GM10847 (cell line): ENCODE results near the gene CTDSP2.

ENCODE experiments used
- POLR2A ChIP-seq: IDR thresholded peaks from 2 replicates; pipeline ENCODE4 v1.6.1; 2011; ENCODE audit not compliant: insufficient read length; ENCODE audit errors: extremely low read depth

CTDSP2 gene

DNA sequence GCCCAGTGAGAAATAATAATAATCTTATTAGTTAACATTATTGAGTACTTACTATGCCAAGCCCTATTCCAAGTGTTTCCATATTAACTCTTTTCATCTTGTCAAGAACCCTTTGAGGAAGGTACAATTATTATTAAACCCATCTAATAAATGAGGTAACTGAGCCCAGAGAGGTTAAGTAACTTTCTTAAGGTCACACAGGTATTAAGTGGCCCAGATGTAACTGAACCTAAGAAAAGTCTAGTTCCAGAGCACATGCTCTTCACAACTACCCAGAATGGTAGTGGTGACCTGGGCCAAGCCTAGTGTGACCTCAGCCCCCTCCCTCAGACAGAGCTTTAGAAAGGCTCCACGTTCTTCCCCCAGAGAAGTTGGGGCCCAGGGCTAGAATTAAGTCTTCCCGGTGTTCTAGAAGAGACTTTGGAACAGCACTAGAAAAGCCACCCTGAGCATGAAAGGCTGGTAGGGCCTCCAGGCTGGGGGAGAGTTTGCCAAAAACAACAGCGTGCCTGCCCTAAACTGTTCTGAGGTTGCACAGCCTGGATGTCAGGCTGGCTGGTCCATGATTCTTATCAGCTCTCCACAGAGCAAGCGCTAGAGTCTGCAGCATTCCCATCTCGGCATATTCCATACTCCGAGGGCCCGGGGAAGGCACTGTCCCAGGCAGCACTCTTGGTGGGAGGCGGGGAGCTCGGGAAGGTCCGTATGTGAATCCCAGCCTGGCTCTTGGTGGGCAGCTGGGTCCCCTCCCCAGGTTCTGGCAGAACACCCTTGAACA, 41.3 kb upstream of the CTDSP2 start:
- no peak for TF ChIP-seq POLR2A

DNA sequence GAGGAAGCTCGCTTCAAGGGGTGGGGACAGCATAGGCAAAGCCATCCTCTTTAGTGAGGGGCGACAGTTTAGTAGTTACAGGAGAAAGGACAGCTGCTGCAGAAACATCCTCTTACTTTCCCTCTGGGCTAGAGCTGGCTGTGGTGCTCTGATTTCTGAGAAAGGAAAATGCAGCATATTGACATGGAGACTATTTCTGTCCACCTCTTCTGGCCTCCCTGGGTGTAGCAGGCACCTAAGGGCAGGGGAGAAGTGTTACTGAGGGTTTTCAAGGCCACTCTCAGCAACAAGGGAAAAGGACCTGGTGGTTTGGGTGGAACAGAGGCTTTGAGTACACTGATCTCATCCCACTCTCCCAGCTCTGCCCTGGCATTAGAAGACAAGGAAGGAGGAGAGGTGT, 40.0 kb upstream of the CTDSP2 start:
- no peak for TF ChIP-seq POLR2A

DNA sequence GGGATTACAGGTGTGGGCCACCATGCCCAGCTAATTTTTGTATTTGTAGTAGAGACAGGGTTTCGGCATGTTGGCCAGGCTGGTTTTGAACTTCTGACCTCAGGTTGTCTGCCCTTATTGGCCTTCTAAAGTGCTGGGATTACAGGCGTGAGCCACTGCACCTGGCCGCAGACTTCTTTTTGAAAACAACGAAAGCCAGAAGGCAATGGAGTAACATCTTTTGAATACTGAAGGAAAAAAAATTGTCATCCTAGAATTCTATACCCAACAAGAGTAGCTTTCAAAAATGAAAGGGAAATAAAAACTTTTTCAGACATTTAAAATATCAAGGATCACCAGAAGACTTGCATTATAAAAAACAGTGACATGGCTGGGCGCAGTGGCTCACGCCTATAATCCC, 38.7 kb upstream of the CTDSP2 start:
- TF ChIP-seq POLR2A: no peak

DNA sequence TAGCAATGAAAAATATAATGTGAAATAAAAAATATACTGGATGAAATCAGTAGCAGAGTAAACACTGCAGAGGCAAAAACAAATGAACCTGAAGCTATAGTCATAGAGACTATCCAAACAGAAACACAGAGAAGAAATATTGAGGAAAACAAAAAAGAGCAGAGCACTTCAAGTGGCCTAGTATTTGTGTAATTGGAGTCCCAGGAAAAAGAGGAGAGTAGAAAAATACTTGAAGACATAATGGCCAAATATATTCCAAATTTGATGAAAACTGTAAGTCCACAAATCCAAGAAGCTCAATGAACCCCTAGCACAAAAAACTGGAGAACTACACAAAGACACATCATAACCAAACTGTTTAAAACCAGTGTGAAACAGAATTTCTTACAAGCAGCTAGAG, 37.2 kb upstream of the CTDSP2 start:
- TF ChIP-seq POLR2A: no peak

DNA sequence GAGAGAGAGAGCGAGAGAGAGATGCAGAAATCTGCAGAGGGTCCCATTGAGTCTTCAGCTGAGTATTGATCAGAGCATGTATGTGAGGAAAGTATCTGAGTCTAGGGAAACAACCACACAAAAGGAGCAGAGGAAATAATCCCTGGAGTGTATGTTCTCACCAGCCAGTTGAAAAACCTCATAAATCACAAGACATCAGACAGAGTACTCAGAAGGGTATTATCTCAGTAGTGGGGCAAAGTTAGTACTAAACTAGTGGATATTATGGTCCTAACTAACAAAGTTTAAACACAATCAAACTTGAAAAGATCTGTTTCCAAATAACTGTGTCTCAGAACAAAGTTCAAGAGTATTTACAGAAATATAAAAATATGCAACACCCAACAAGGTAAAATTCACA, 36.5 kb upstream of the CTDSP2 start:
- no peak for TF ChIP-seq POLR2A

DNA sequence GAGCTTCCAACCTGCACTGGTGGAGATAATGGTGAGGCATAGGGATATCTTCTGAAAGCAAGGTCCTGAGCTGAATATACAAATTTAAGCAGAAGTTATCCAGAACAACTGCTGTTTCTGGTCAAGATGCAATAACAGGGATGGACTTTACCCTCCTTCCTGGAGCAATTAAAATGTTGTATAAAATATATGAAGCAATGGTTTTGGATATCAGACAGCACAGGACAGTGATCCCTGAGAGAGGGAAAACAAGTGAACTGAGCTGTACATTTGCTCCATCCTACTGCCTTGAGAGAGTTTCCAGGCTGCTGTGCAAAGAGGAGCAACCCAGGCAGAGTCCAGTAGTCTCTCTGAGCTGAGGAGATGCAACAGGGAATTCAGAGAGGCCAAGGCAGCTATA, 36.0 kb upstream of the CTDSP2 start:
- TF ChIP-seq POLR2A: no peak

DNA sequence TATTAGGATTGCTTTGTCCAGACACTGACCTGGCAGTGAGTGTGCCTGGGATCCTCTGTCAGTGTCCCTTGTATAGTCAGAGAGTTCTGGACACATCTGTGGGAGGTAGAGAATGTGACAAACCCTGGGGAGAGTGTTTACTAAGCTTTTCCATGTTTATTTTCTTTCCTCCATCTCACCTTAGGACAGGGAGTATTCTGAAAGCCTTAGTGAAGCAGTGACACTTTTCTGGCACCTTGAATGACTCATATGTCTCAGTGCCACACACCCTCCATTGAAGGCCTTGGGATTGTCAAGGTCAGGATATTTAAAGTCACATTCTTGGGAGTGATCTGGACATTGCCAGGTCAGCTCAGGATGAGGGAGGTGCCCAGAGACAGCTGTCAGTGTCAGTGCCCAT, 34.9 kb upstream of the CTDSP2 start:
- TF ChIP-seq POLR2A: no peak

DNA sequence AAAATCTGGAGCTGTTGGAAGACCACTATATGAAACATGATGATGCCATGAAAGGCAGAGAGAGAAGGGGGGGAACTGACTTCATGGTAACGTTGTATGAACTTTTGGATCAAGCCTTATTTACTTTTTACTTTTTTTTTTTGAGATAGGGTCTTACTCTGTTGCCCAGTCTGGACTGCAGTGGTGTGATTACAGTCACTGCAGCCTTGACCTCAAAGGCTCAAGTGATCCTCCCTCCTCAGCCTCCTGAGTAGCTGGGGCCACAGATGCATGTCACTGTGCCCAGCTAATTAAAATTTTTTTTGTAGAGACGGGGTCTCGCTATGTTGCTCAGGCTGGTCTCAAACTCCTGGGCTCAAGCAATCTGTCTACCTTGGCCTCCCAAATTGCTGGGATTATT, 31.3 kb upstream of the CTDSP2 start:
- TF ChIP-seq POLR2A: no peak

DNA sequence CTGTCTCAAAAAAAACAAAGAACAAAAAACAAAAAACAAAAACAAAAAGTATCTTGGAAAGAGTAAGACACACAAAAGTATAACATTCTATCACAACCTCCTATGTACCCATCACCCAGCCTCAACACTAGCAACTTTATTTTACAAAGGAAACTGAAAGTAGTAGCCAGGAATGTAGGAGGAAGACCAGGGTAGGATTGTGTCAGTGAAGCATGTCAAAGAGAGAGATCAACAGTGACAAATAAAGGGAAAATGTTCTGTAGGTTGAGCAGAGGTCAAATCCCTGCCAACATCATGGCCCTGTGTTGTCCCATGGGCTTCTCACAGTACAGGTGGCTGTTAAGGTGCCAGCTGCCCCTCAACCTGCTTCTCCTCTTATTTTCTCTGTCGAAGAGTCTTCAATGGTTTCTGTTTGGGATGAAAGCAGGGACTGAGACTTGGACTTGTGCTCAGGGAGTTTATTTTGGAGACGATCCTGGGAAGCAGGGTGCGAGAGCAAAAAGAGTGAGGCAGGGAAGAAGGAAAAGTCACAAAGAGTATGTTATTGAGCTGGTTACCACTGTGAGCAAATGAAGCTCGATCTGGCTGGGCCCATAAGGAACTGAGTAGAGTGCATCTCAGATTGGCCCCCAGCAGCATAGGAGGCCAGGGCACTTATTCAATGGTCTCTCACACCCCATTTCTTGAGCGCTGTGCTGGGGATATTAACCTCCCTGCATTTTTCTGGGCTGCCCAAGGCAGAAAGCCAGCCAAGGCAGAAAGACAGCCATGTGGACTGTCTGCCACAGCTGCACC, 29.4 kb upstream of the CTDSP2 start:
- no peak for TF ChIP-seq POLR2A

DNA sequence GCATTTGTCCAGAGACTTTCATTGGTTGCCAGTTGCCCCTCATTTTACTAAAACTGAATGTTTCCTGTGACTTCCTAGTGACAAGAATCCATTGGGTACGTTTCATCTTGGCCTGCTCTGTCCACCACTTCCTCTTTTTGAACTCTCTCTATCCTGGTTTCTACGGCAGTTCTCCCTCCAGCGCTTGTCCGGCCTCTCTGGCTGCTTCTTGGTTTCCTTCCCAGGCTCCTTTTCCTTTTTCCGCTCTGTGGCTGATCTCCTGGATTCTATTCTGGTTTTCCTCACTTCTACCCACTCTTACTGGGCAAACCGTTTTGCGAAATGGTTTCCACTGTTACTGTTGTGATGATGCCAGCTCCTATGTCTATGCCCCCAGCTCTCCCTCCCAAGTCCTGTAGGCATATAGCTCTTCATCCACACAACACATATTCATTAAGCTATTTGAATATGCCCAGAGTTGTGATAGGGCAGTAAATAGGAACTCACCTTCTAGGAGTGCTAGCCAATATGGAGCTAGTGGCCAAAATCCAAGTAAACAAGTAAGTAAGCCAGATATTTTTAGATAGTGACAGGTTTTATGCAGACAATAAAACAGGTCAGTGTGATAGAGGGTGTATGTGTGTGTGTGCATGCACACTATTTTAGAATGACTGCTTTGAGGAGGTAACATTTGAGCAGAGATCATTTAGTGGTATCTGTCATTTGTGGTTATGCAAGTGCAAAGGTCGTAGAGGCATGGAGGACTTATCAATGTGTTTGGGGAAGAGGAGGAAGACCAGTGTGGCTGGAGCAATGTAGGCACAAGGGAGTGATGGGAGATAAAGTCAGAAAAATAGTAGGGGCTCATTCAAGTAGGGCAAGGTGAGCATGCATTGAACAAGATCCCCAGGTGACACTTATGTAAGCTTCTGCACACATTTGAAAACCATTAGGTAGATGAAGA, 27.9 kb upstream of the CTDSP2 start:
- TF ChIP-seq POLR2A: no peak

DNA sequence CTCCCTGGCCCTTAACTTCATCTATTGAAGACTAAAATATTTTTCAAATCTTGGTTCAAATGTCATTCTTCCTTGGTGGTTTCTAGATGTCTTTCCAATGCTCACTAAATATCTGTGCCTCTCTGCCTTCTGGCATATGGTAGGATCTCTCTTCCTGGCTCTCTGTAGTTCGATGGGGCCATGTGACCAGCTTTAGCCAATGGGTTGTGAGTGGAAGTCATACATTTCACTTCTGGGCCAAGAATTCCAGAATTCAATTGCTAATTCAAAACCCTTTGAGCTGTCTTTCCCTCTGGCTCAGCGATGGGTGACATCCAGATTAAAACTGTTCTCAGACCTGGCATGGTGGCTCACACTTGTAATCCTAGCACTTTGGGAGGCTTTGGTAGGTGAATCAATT, 25.8 kb upstream of the CTDSP2 start:
- no peak for TF ChIP-seq POLR2A

DNA sequence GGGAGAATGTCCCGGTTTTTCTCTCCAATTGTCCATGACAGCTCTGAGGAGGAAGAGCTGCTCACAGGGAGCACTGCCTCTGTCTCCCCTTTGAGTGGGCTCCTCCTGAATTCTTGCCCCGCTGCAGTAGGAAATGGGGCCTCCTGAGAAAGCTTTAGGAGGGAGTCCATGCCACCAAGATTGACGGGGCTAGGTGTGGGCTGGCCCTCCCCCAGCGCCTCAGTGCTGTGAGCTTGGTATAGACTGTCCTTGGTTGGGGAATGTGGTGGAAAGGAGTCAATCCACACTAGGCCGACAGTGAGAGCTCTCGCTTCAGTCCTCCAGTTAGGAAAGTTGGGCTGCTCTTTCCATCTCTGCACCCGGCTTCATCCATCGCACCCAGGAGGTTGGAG, 23.4 kb upstream of the CTDSP2 start:
- no peak for TF ChIP-seq POLR2A

DNA sequence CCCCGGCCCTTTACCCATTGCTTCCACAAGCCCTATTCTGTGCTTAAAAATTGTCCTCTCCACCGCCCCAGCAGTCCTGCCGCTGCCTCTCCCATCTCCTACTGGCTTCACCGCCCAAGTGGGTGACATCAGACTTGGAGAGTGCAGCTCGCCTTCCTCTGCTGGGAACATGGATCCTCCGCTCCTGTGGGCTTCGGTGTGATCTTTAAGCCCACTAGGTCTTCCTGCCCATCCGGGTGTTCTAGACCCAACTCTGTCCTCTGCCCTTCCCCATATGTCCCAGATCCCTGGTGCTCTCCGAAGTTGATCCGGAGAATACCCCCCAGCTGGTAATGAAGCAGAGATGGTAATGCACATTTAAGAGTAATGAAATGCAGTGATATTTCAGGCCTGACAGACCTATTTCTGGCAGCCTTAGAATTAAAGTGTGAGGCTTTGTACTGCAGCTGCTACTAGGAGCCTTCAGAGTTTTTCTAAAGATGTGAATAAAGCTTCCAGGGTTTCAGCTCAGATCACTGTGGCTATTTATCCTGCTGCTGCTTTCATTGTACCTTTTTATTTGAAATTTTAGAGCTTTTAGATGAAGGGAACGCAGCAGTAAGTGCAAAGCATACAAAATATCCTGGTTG, 22.9 kb upstream of the CTDSP2 start:
- no peak for TF ChIP-seq POLR2A

DNA sequence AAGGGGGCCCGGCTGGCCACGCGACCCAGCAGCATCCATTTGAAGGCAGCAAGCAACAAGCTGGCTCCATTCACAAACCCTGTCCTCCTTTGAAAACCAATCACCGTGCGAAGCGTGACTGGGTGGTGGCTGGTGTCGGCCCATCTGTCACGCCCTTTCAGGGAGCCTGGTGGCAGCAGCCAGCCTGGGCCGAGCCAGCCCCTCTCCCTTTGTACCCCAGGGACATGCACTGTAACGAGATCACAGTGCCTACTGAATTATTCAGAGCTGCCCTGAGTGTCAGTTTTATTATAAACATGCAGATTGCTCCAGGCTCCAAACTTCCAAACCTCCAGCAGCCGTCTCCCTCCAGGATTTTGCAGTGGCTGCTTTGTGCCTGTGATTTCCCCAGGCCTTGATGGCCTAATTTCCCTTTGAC, 22.3 kb upstream of the CTDSP2 start:
- no peak for TF ChIP-seq POLR2A

DNA sequence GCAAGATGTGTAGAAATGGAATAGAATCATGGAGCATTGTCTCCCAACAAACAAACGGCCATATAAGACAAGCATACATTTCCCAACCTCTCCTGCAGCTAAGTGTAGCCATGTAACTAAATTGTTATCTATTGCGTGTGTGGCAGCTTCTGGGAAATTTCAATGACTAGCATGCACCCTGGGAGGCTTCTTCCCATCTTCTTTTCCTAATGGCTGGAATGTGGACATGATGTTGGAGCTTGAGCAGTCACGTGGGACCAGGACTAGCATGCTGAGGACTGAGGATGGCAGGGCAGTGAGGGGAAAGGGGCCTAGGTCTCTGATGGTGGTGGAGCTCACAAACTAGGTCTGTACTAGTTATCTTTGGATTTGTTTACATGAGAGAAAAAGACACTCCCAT, 21.7 kb upstream of the CTDSP2 start:
- no peak for TF ChIP-seq POLR2A
